GM19463 (cell line): ENCODE data around the gene GPC2.
"Not testable (repeated sequence)": the region's sequence is repeated elsewhere in the genome, so short reads cannot be mapped to it uniquely, and the experiment has no call there.

Source experiments
- ATAC-seq: cut with Tn5 transposase; IDR thresholded peaks from one replicate; pipeline ENCODE4 v1.9.1; 2021; ENCODE audit warnings: mild to moderate bottlenecking, moderate library complexity; ENCODE audit not compliant: unreplicated experiment

The GPC2 gene

GRCh38 chr7:100177045-100178001 is at the start of gene GPC2, which contains the start of gene STAG3:
GPC2 (minus strand) TSS chr7:100177381; CDS start chr7:100177199, 182 bp downstream.
STAG3 (plus strand) TSS chr7:100177918; CDS start chr7:100180557, 2,639 bp downstream.
- peak; percentile 95 for ATAC-seq

- ATAC-seq, result not testable (repeated sequence)
These were observed 47.7 kb upstream of the GPC2 start for GRCh38 chr7:100224891-100225290.

- not testable (repeated sequence) for ATAC-seq
These were observed 46.3 kb upstream of the GPC2 start for GRCh38 chr7:100223376-100223927.

- no peak for ATAC-seq
These were observed 45.4 kb upstream of the GPC2 start for GRCh38 chr7:100222445-100223132.

GRCh38 chr7:100221767-100222444 is 44.7 kb upstream of the GPC2 start:
- no peak for ATAC-seq

- peak; percentile 53 for ATAC-seq
These were observed 44.1 kb upstream of the GPC2 start for GRCh38 chr7:100221231-100221718.

- peak; percentile 6 for ATAC-seq
These were observed 43.5 kb upstream of the GPC2 start for GRCh38 chr7:100220586-100221230.

- not testable (repeated sequence) for ATAC-seq
These were observed 42.8 kb upstream of the GPC2 start, which contains the start of gene PVRIG for GRCh38 chr7:100219801-100220585. PVRIG (plus strand) TSS chr7:100219949; CDS start chr7:100219971, 22 bp downstream.

GRCh38 chr7:100219271-100219737 is 42.1 kb upstream of the GPC2 start:
- ATAC-seq, result no peak

- peak; percentile 20 for ATAC-seq
These were observed 40.8 kb upstream of the GPC2 start for GRCh38 chr7:100217934-100218333.

GRCh38 chr7:100215895-100216294 is 38.7 kb upstream of the GPC2 start:
- no peak for ATAC-seq

GRCh38 chr7:100214356-100214755 is 37.2 kb upstream of the GPC2 start:
- not testable (repeated sequence) for ATAC-seq

- ATAC-seq, result no peak
These were observed 36.5 kb upstream of the GPC2 start for GRCh38 chr7:100213672-100214071.

GRCh38 chr7:100212631-100213286 is 35.6 kb upstream of the GPC2 start:
- ATAC-seq, result no peak

- peak; percentile 46 for ATAC-seq
These were observed 34.2 kb upstream of the GPC2 start for GRCh38 chr7:100211342-100211780.

- ATAC-seq, result no peak
These were observed 33.6 kb upstream of the GPC2 start for GRCh38 chr7:100210805-100211204.

- ATAC-seq, result no peak
These were observed 32.3 kb upstream of the GPC2 start for GRCh38 chr7:100209493-100209892.

- ATAC-seq, result peak; percentile 75
These were observed 31.8 kb upstream of the GPC2 start for GRCh38 chr7:100208911-100209408.
